HepG2 (cell line): Measurements from ENCODE around the gene SPRN. TPM values are rescaled to one million over a fixed set of nuclear protein-coding genes. Genes with fewer than 3 reads are reported as not detected.

Experiments used
- CHCHD3 ChIP-seq: sonication (generic); formaldehyde crosslinking; IDR thresholded peaks from 2 replicates; pipeline ENCODE4 v1.8.0; 2022; ENCODE audit warnings: mild to moderate bottlenecking, missing genetic modification reagents, moderate library complexity
- DRAP1 ChIP-seq: IDR thresholded peaks from 2 replicates; pipeline ENCODE4 v1.6.1; 2016; ENCODE audit warnings: missing genetic modification reagents, missing compliant biosample characterization
- HNF1A ChIP-seq, 2 experiments: sonication (generic) in 1 of 2; formaldehyde crosslinking in 1 of 2; IDR thresholded peaks; 2 replicates each; pipeline versions ENCODE4 v1.4.0 to v1.6.1; 2016 to 2020; ENCODE audit warnings: borderline replicate concordance in 1 of 2, low read depth in 1 of 2, mild to moderate bottlenecking in 1 of 2, missing genetic modification reagents in 1 of 2
- MAFK ChIP-seq, 2 experiments: IDR thresholded peaks in 1 of 2; conservative IDR thresholded peaks in 1 of 2; 2 replicates each; pipeline ENCODE4 v1.6.1; 2011; ENCODE audit warnings: improper control_type of control experiment in 2 of 2, low read length in 2 of 2
- MYC ChIP-seq: sonication (generic); formaldehyde crosslinking; IDR thresholded peaks from 2 replicates; pipeline ENCODE4 v1.9.0; 2021; ENCODE audit warnings: missing genetic modification reagents, borderline replicate concordance
- NFATC3 ChIP-seq: sonication (generic); formaldehyde crosslinking; IDR thresholded peaks from 2 replicates; pipeline ENCODE4 v1.5.1; 2020; ENCODE audit warnings: mild to moderate bottlenecking, missing genetic modification reagents
- NKX3-1 ChIP-seq: sonication (generic); formaldehyde crosslinking; IDR thresholded peaks from 2 replicates; pipeline ENCODE4 v1.5.0; 2020; ENCODE audit warnings: missing genetic modification reagents
- SALL2 ChIP-seq: sonication (generic); formaldehyde crosslinking; IDR thresholded peaks from 2 replicates; pipeline ENCODE4 v1.8.1; 2023; ENCODE audit warnings: mild to moderate bottlenecking, missing genetic modification reagents, inconsistent platforms
- SMAD1 ChIP-seq: sonication (generic); formaldehyde crosslinking; IDR thresholded peaks from 2 replicates; pipeline ENCODE4 v1.4.0; 2020; ENCODE audit warnings: missing genetic modification reagents, low read depth, mild to moderate bottlenecking, borderline replicate concordance
- ZBTB2 ChIP-seq: sonication (generic); formaldehyde crosslinking; IDR thresholded peaks from 2 replicates; pipeline ENCODE4 v1.8.0; 2022; ENCODE audit warnings: low read depth, missing genetic modification reagents
- ZBTB38 ChIP-seq: sonication (generic); formaldehyde crosslinking; IDR thresholded peaks from 2 replicates; pipeline ENCODE4 v1.5.1; 2020; ENCODE audit warnings: mild to moderate bottlenecking, missing genetic modification reagents
- ZBTB4 ChIP-seq: sonication (generic); formaldehyde crosslinking; IDR thresholded peaks from 2 replicates; pipeline ENCODE4 v1.4.0; 2020; ENCODE audit warnings: missing genetic modification reagents, mild to moderate bottlenecking, borderline replicate concordance
- ZNF280D ChIP-seq: sonication (generic); formaldehyde crosslinking; IDR thresholded peaks from 2 replicates; pipeline ENCODE4 v1.5.1; 2020; ENCODE audit warnings: mild to moderate bottlenecking, missing genetic modification reagents
- ZNF564 ChIP-seq: sonication (generic); formaldehyde crosslinking; IDR thresholded peaks from 2 replicates; pipeline ENCODE4 v1.8.1; 2023; ENCODE audit warnings: mild to moderate bottlenecking, missing genetic modification reagents
- ZSCAN20 ChIP-seq: sonication (generic); formaldehyde crosslinking; IDR thresholded peaks from 2 replicates; pipeline ENCODE4 v1.4.0; 2020; ENCODE audit warnings: missing genetic modification reagents, mild to moderate bottlenecking, borderline replicate concordance
- polyA plus RNA-seq, 8 experiments: library from polyadenylated mRNA; depleted of rRNA in 3 of 8; stranded (reverse) in 7 of 8; unstranded in 1 of 8; fragments of >200 nt; fragmentation: Illumina TruSeq in 4 of 8; extraction: Trizol in 4 of 8; gene quantifications; 2 replicates each; pipeline versions ENCODE4 v1.2.1 to v1.2.3, GENCODE V29; 2011 to 2016; ENCODE audit warnings: low read depth in 4 of 8, missing spikeins in 1 of 8, mixed read lengths in 1 of 8; ENCODE audit not compliant: insufficient read depth in 1 of 8
- total RNA-seq, 5 experiments: library from RNA; depleted of rRNA; stranded (reverse); fragments of >200 nt; fragmentation: Illumina TruSeq; extraction: Trizol; gene quantifications; 2 replicates each; pipeline ENCODE4 v1.2.3, GENCODE V29; 2016; ENCODE audit warnings: low read depth in 1 of 5

Gene SPRN
- total and polyA plus RNA-seq, 2 of the 13 experiments (the other 11 are each of a cell fraction or from before 2014, with no cell fraction given), result not detected

- TF ChIP-seq HNF1A (IDR thresholded peaks at IDR 0.05; ENCODE audit: low read depth) (no peak), HNF1A (CRISPR knock-in tag; IDR thresholded peaks at IDR 0.05; ENCODE audit: borderline replicate concordance) (peak; percentile 83), ZNF564 (CRISPR knock-in tag) (no peak), ZBTB38 (CRISPR knock-in tag) (peak; percentile 94), ZSCAN20 (CRISPR knock-in tag) (peak; percentile 64; the same call in 1 of the 2 replicates), SMAD1 (CRISPR knock-in tag) (peak; percentile 76; the same call in 1 of the 2 replicates), SALL2 (0 out of 2 replicates have a peak, but pooled peaks have one; percentile 62), ZBTB2 (CRISPR knock-in tag) (peak; percentile 96), ZNF280D (peak; percentile 83; the same call in 1 of the 2 replicates), DRAP1 (CRISPR knock-in tag) (peak; percentile 64; the same call in 1 of the 2 replicates), MYC (peak; percentile 98), NFATC3 (no peak), CHCHD3 (CRISPR knock-in tag) (peak; percentile 93; the same call in 1 of the 2 replicates), NKX3-1 (CRISPR knock-in tag) (peak; percentile 72; the same call in 1 of the 2 replicates), MAFK (conservative IDR thresholded peaks at IDR 0.05 in 1 of 2, IDR thresholded peaks at IDR 0.05 in 1 of 2; ENCODE audit: low read length in 2 of 2) (no peak), ZBTB4 (CRISPR knock-in tag) (no peak)
These were observed 30.3 kb downstream of the SPRN start, which contains the start of gene MTG1 (continued) for GRCh38 chr10:133394064-133394663.
